CD14-positive monocyte (primary cell): ENCODE measurements around the gene IL21. TPM values are rescaled to one million over a fixed set of nuclear protein-coding genes. Genes with fewer than 3 reads are reported as not detected.

Experiments
- DNase-seq, 3 donors: peaks; one replicate each; pipeline ENCODE4 v3.0.0-alpha.2; 2011 to 2022
- H2AFZ ChIP-seq: 2 replicates; pipeline ENCODE4 v1.6.0; 2012; ENCODE audit warnings: mild to moderate bottlenecking, low read depth, low read length, inconsistent platforms; ENCODE audit not compliant: insufficient read depth, poor library complexity, severe bottlenecking
- H3K27ac ChIP-seq, 2 donors: 1 replicate in 1 of 2; 2 replicates in 1 of 2; pipeline ENCODE4 v1.5.1; 2012 to 2013; ENCODE audit warnings: low read length in 2 of 2, control low read depth in 1 of 2, inconsistent platforms in 1 of 2, low read depth in 1 of 2, mild to moderate bottlenecking in 1 of 2
- H3K27me3 ChIP-seq, 2 donors: one replicate each; pipeline versions ENCODE4 v1.6.0 to v1.6.1; 2011 to 2013; ENCODE audit warnings: low read length in 2 of 2; ENCODE audit not compliant: control insufficient read depth in 2 of 2, insufficient read depth in 2 of 2
- H3K36me3 ChIP-seq, 2 donors: replicated peaks in 1 of 2; 1 replicate in 1 of 2; 2 replicates in 1 of 2; pipeline versions ENCODE4 v1.5.1 to v1.6.1; 2012 to 2013; ENCODE audit warnings: low read length in 2 of 2, control low read depth in 1 of 2, inconsistent platforms in 1 of 2, mild to moderate bottlenecking in 1 of 2; ENCODE audit not compliant: insufficient read depth in 2 of 2, control insufficient read depth in 1 of 2
- H3K4me1 ChIP-seq, 2 donors: 1 replicate in 1 of 2; 2 replicates in 1 of 2; pipeline versions ENCODE4 v1.5.1 to v1.6.1; 2012 to 2013; ENCODE audit warnings: low read length in 2 of 2, control low read depth in 1 of 2, inconsistent platforms in 1 of 2, mild to moderate bottlenecking in 1 of 2, moderate library complexity in 1 of 2; ENCODE audit not compliant: insufficient read depth in 2 of 2, control insufficient read depth in 1 of 2
- H3K4me2 ChIP-seq: replicated peaks from 2 replicates; pipeline ENCODE3; 2012; ENCODE audit warnings: low read length, moderate library complexity, mild to moderate bottlenecking; ENCODE audit not compliant: poor library complexity, severe bottlenecking; ENCODE audit errors: extremely low read depth
- H3K4me3 ChIP-seq, 3 experiments: fragments of 200-600 bp in 1 of 3; sonication (generic) in 1 of 3; replicated peaks in 1 of 3; 1 replicate in 2 of 3; 2 replicates in 1 of 3; pipeline ENCODE4 v1.5.1; 2011 to 2013; ENCODE audit warnings: low read length in 3 of 3, mild to moderate bottlenecking in 3 of 3, control low read depth in 2 of 3, low read depth in 2 of 3, inconsistent platforms in 1 of 3, moderate library complexity in 1 of 3
- H3K79me2 ChIP-seq: 2 replicates; pipeline ENCODE4 v1.6.0; 2012; ENCODE audit warnings: mild to moderate bottlenecking, control low read depth, inconsistent platforms, low read length, moderate library complexity; ENCODE audit not compliant: insufficient read depth
- H3K9ac ChIP-seq: 2 replicates; pipeline ENCODE4 v1.6.0; 2017; ENCODE audit warnings: low read length, mild to moderate bottlenecking; ENCODE audit not compliant: insufficient read depth, poor library complexity, severe bottlenecking
- H3K9me3 ChIP-seq, 2 donors: replicated peaks in 1 of 2; 1 replicate in 1 of 2; 2 replicates in 1 of 2; pipeline versions ENCODE4 v1.5.1 to v1.6.1; 2012 to 2013; ENCODE audit warnings: low read length in 2 of 2, control low read depth in 1 of 2; ENCODE audit not compliant: control insufficient read depth in 1 of 2, insufficient read depth in 1 of 2
- H4K20me1 ChIP-seq: 2 replicates; pipeline ENCODE4 v1.6.0; 2012; ENCODE audit warnings: mild to moderate bottlenecking, low read length, control low read depth, moderate library complexity; ENCODE audit not compliant: insufficient read depth
- H3K27ac Mint-ChIP-seq, 7 donors: one replicate each; pipeline ENCODE4 v1.8.0; 2020; ENCODE audit warnings: mild to moderate bottlenecking in 7 of 7, mixed read lengths in 7 of 7, moderate library complexity in 6 of 7, inconsistent platforms in 2 of 7
- H3K27me3 Mint-ChIP-seq, 3 donors: one replicate each; pipeline ENCODE4 v1.8.0; 2021 to 2022; ENCODE audit warnings: low read depth in 3 of 3, mild to moderate bottlenecking in 3 of 3, mixed read lengths in 3 of 3, moderate library complexity in 3 of 3, inconsistent platforms in 1 of 3
- H3K36me3 Mint-ChIP-seq, 2 donors: one replicate each; pipeline ENCODE4 v1.8.0; 2020; ENCODE audit warnings: mixed read lengths in 2 of 2, inconsistent platforms in 1 of 2, mild to moderate bottlenecking in 1 of 2
- H3K4me1 Mint-ChIP-seq: one replicate; pipeline ENCODE4 v1.8.0; 2020; ENCODE audit warnings: mild to moderate bottlenecking, mixed read lengths
- H3K4me3 Mint-ChIP-seq, 2 donors: one replicate each; pipeline ENCODE4 v1.8.0; 2020; ENCODE audit warnings: mild to moderate bottlenecking in 2 of 2, mixed read lengths in 2 of 2, moderate library complexity in 1 of 2
- H3K9me3 Mint-ChIP-seq, 7 donors: one replicate each; pipeline ENCODE4 v1.8.0; 2020 to 2022; ENCODE audit warnings: mixed read lengths in 7 of 7, mild to moderate bottlenecking in 6 of 7, moderate library complexity in 6 of 7, inconsistent platforms in 2 of 7
- CTCF ChIP-seq: fragments of 200-600 bp; IDR thresholded peaks from one replicate; pipeline ENCODE4 v1.8.0; 2022; ENCODE audit warnings: antibody characterized with exemption, mild to moderate bottlenecking
- WGBS: methylation state at CpG from one replicate; pipeline ENCODE4 v1.1.5; 2013; ENCODE audit warnings: missing lambda C conversion rate; ENCODE audit not compliant: insufficient coverage; 5-methylcytosine and 5-hydroxymethylcytosine counted together
- intact Hi-C, 2 donors: fragments of 100-400 bp; cut with micrococcal nuclease; formaldehyde crosslinking; loops; one replicate each; pipeline versions ENCODE4 v1.15.0 to v1.15.1; 2023
- polyA plus RNA-seq, 3 donors: library from polyadenylated mRNA; depleted of rRNA in 1 of 3; unstranded in 2 of 3; stranded (reverse) in 1 of 3; fragments of 300-500 nt in 2 of 3; fragments of >200 nt in 1 of 3; fragmentation: Illumina TruSeq in 2 of 3; gene quantifications; 1 replicate in 2 of 3; 2 replicates in 1 of 3; pipeline ENCODE4 v1.2.3, GENCODE V29; 2012 to 2021

The IL21 gene
- polyA plus RNA-seq, 3 donors = not detected

- H3K36me3 Mint-ChIP-seq = no peaks in the 10 kb centered on the region
- DNase-seq = no peak
- no peaks in the 10 kb centered on the region for H3K9me3 Mint-ChIP-seq
- no peak overlapping the region for H3K4me3 Mint-ChIP-seq
- Histone ChIP-seq H2AFZ (no peak overlapping the region), H3K9me3 (no peaks in the 10 kb centered on the region), H3K4me1 (no peaks in the 10 kb centered on the region), H3K27me3 (peaks cover 42 to 45% of the 10 kb centered on the region in 2 donors), H3K9ac (no peak overlapping the region), H3K4me3 (no peak overlapping the region), H4K20me1 (no peaks in the 10 kb centered on the region), H3K79me2 (no peaks in the 10 kb centered on the region), H3K4me2 (no peak overlapping the region), H3K36me3 (no peaks in the 10 kb centered on the region), H3K27ac (no peak overlapping the region)
- no peak overlapping the region for H3K27ac Mint-ChIP-seq
- no CpG with 5 or more reads among the region's 8 CpGs for WGBS
- intact Hi-C loops = no loop called here
- no peak for TF ChIP-seq CTCF
- H3K27me3 Mint-ChIP-seq = peaks cover 24 to 54% (median 35%) of the 10 kb centered on the region in 3 donors
- H3K4me1 Mint-ChIP-seq = no peaks in the 10 kb centered on the region
These were observed 17.7 kb downstream of the IL21 start for GRCh38 chr4:122603156-122603574.

- 44% methylated on average over 7 of the region's 13 CpGs for WGBS
- no peaks in the 10 kb centered on the region for H3K79me2 ChIP-seq
- no peak overlapping the region for H3K4me3 ChIP-seq
- no peak for DNase-seq
- Mint-ChIP-seq H3K4me1 (no peaks in the 10 kb centered on the region), H3K36me3 (no peaks in the 10 kb centered on the region), H3K9me3 (no peaks in the 10 kb centered on the region), H3K4me3 (no peak overlapping the region), H3K27ac (no peak overlapping the region), H3K27me3 (peaks cover 24 to 58% (median 39%) of the 10 kb centered on the region in 3 donors)
- no peak for TF ChIP-seq CTCF
- no peak overlapping the region for H3K4me2 ChIP-seq
- H2AFZ ChIP-seq = no peak overlapping the region
- intact Hi-C loops = no loop called here
- no peak overlapping the region for H3K9ac ChIP-seq
- H3K36me3 ChIP-seq = no peaks in the 10 kb centered on the region
- no peak overlapping the region for H3K27ac ChIP-seq
- H3K9me3 ChIP-seq = no peaks in the 10 kb centered on the region
- H4K20me1 ChIP-seq = no peaks in the 10 kb centered on the region
- H3K4me1 ChIP-seq = no peaks in the 10 kb centered on the region
- peaks cover 42 to 45% of the 10 kb centered on the region in 2 donors for H3K27me3 ChIP-seq
These were observed 18.4 kb downstream of the IL21 start for GRCh38 chr4:122602277-122603142.
